GM21515 (cell line): ENCODE data around the gene CATSPER1.
"Not testable (repeated sequence)": the region's sequence is repeated elsewhere in the genome, so short reads cannot be mapped to it uniquely, and the experiment has no call there.

Experiments used
- ATAC-seq: cut with Tn5 transposase; IDR thresholded peaks from one replicate; pipeline ENCODE4 v1.9.1; 2021; ENCODE audit not compliant: unreplicated experiment

The CATSPER1 gene

DNA sequence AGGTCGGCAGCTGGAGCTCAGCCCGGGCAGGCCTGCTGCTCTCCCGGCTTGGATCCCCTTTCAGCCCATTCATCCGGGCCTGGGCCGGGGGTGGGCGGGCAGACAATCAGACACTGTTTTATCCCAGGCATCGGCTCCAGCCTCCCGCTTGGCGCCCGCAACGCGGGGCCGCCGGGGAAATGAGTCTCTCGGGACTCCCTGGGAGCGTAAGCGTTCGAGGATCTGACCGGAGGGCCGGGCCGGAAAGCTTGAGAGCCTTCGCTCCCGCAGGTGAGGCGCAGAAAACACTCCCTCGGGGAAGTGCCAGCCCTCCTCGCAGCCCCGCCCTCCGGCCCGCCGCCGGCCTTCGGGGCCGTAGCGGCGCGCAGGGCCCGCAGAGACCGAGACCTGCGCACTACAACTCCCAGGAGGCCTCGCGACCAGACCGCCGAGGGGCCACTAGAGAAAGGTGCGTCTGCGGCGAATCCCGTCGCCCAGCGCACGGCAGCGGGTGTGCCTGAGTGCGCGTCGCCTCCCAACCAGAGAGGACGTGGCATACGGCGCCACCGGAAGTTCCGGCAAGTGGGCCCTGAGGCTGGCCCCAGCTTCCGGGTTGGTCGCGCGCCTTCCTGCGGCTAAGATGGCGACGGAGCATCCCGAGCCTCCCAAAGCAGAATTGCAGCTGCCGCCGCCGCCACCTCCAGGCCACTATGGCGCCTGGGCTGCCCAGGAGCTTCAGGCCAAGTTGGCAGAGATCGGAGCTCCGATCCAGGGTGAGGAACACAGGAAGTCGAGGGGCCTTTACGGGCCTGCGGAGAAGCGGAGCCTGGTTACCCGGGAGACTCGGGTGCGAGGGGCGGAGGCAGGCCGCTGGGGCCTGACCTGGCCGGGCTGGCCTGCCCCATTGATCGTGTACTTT is 25.7 kb upstream of the CATSPER1 start, which contains the start of gene SF3B2:
TSS of gene SF3B2 (plus strand) at position 599 of the 898 bp plus-strand sequence. CDS start at position 620, 21 bp downstream.
- peak; percentile 92 for ATAC-seq

DNA sequence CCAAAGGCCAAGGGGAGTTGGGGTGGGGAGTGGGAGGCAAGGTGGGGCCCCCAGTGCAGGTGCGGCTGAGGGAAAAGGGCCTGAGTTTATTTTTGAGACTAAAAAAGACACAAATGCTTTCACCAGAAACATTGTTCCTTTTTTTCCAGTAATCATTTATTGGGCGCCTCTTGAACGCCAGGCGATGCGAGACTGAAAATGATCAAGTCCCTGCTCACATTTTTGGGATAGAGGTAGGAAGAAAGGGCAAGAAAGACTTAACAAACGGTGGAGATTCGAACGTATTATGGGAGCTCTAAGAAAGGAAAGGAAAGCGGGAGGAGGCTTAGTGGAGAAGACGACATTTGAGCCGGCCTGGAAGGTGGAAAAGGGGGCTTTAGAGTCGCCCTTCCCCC is 25.1 kb upstream of the CATSPER1 start:
- no peak for ATAC-seq

DNA sequence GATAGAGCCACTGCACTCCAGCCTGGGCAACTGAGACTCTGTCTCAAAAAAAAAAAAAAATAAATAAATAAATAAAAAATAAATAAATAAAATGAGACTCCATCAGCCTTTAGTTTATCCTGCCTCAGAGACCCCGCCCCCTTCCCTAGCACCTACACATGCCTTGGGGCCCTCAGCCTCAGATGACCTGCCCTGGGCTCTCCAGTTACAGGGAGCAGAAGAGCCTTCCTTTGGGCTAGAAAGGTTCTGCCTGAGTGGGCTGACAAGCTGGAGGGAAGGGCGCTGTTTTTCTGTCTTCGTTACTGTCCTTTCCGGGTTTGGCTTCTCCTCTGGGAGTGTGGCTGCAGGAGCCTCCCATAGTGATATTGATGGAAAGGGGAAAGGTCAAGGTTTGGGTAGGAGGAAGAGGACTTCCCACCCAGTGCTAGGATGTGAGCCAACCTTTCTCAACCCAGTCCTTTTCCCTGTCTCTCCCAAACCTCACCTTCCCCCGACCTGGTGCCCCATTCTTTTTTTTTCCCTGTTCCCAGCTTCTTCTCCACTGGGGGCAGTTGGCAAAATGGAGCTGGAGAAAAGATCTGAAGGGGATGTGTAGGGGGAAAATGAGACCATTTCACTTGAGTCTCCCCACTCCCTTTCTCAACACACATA is 24.4 kb upstream of the CATSPER1 start:
- ATAC-seq, result no peak

- ATAC-seq, result no peak
These were observed 22.5 kb upstream of the CATSPER1 start, which contains the start of gene GAL3ST3 for GRCh38 chr11:66048547-66049323. TSS of gene GAL3ST3 (minus strand) at chr11:66049161. CDS start at chr11:66045415, 3,746 bp downstream.

DNA sequence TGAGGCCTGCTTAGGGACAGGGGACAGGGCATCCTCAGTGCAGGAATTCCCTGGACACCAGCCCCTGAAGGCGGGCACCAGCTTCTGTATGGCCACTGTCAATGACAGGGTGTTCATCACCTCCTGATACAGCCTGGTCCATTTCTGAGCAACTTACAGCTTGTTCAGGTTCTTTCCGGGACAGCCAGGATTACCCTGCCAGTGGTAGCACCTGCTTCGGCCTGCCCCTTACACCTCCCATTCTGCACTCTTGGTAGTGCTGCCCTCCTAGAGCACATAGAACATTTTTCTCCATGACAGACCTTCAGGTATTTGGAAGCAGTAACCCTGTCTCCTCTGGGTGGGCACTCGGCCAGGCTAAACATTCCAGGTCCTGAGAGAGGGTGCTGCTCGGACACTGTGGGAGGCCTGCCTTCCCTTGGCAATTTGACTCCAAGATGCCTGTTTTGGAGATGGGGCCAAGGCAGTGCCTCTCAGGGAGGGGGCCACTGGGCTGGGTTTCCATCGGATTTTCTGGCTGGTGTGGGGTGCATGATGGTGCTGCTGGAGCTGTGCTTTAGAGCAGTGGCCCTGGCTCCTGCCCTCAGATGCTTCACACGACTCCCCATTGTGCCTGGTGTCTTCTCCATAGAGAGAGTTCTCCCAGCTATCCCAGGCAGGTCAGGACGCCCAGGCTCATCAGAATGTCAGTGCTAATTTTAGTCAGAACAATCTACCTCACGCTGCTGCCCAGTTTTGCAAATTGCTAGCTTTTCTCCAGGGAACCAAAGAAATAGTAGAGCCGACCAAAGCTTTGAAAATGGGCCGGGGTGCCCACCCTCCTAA is 21.5 kb upstream of the CATSPER1 start:
- ATAC-seq, result no peak

DNA sequence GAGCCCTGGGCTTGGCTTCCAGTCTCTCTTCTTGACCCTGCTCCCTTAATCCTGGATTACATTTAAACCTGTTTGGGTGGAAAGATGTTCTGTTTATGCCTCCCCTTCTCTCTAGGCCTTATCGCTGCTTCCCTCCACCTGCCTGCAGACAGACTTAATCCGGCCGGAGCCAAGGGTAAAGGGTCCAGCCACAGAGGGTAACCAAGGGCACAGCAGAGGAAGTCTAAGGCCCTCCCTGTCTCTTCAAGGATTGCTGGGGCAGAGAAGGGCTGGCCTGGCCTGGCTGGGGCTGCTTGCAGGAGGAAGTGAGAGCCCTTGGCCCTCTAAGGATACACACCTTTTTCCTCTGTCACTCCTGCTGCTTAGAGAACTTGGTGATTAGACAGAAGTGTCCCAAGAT is 20.6 kb upstream of the CATSPER1 start:
- ATAC-seq, result no peak

- no peak for ATAC-seq
These were observed 18.9 kb upstream of the CATSPER1 start for GRCh38 chr11:66045177-66045639.

DNA sequence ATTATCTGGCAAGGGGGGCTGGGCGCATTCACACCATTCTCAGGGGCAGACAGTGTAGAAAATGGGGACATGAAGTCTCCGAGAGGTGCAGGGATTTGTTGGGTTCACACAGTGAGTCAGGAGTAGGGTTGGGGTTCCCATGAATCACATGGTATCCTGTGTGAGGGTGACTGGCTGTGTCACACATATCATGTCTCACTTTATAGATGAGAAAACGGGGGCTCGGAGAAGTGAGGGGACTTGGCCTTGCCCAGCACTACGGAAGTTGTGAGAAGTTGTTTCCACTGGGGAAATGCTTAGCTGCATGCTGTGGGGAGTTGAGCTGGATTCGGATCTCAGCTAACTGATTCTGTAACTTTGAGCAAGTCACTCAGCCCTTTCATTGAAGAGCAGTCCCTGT is 18.5 kb upstream of the CATSPER1 start:
- no peak for ATAC-seq

DNA sequence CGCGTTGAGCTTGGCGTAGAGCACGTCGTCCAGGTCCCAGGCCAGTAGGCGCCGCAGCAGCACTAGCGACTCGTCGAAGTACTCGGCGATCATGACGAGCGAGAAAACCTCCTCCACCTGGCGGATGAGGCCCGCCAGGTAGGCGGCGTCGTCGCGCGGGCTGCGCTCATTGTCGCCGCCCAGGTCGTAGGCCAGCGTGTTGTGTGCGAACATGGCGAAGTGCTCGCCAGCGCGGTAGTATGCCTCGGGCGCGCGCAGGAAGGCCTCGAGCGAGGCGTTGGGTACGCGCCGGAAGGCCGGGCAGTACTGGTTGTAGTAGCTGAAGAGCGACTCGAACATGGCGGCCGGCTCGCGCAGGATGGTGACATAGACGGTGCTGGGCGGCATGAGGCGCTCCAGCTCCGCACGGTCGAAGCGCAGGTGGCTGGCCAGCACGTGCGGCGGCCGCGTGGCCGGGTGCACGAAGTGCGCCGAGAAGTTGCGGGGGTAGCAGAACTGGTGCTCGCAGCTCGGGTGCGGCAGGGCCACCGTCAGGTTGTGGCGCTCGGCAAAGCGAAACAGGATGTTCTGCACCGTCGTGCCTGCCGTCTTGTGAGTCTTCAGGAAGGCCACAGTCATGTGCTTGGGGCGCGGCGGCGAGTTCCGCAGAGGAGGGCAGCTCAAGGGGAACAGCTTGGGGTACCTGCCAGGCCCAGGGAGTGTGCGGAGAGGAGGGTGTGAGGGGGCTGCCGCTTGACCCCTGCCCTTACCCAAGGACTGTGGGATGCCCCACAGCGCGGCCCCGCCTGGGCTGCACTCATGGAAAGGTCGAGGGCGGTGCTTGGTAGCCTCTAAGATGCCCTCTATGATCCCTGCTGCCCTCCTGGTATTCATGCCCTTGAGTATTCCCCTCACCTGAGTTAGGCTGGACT is 17.0 kb upstream of the CATSPER1 start:
- ATAC-seq, result no peak

- no peak for ATAC-seq
These were observed 16.1 kb upstream of the CATSPER1 start for GRCh38 chr11:66042227-66042995.

GRCh38 chr11:66039765-66040164 is 13.5 kb upstream of the CATSPER1 start:
- ATAC-seq, result no peak

GRCh38 chr11:66037327-66037726 is 11.0 kb upstream of the CATSPER1 start:
- no peak for ATAC-seq

- ATAC-seq, result no peak
These were observed 10.0 kb upstream of the CATSPER1 start for GRCh38 chr11:66036334-66036710.

DNA sequence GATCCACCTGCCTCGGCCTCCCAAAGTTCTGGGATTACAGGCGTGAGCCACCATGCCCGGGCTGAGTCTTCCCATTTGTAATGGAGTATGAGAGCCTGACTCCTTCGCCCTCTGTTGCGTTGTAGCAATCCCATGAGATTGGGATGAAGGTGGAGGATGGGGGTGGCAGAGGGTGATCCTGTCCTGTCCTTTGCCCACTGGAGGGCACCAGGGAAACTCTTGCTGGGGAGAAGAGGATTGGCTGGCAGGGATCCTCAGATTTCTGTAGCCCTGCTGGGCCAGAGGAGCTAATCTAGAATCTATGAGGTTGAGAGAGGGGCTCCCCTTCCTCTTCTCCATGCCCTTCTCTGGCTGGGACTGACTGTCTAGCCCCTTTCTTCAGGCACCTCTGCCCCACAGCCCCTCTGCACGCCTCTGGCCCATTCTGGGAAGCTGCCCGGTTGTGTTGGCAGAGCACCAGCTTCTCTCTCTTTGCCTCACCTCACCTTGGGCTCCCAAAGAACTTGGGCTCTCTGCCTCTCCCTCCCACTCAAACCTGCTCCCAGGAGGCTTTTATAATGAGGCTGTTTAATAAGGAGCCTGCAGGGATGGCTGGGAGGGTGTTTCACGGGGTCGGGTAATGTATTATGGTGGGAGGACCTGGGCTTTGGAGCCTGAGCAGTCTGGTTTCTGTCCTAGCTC is 9.5 kb upstream of the CATSPER1 start:
- ATAC-seq, result no peak

GRCh38 chr11:66032957-66033735 is 6.9 kb upstream of the CATSPER1 start:
- no peak for ATAC-seq

DNA sequence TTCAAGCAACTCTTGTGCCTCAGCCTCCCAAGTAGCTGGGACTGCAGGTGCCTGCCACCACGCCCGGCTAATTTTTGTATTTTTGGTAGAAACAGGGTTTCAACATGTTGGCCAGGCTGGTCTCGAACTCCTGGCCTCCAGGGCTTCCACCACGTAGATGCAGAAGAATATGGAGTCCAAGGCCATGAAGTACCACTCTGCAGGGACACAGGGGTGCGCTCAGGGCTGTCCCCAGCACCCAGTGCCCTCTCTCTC is 3.2 kb downstream of the CATSPER1 start:
- not testable (repeated sequence) for ATAC-seq

- no peak for ATAC-seq
These were observed 3.7 kb downstream of the CATSPER1 start for GRCh38 chr11:66022401-66023185.
